Right cardiac atrium (tissue), 5 donors: ENCODE results near the gene GPALPP1. TPM values are rescaled to one million over a fixed set of nuclear protein-coding genes. Genes with fewer than 3 reads are reported as not detected.
A peak's percentile ranks its signal among the peaks of the same experiment; 100 is the strongest.

Experiments
- ATAC-seq, 2 donors: fragments of 200-7000 bp; cut with Tn5 transposase; one replicate each; pipeline versions ENCODE4 v1.8.0 to v1.9.1; 2020; ENCODE audit warnings: moderate library complexity in 2 of 2, mild to moderate bottlenecking in 1 of 2
- DNase-seq, 3 donors: peaks; one replicate each; pipeline ENCODE4 v3.0.0-alpha.2; 2020
- H3K27ac ChIP-seq: one replicate; pipeline ENCODE4 v1.5.1; 2013; ENCODE audit warnings: mild to moderate bottlenecking, low read length, control low read depth, moderate library complexity
- H3K27me3 ChIP-seq: one replicate; pipeline ENCODE4 v1.6.1; 2013; ENCODE audit not compliant: control insufficient read depth, insufficient read depth
- H3K4me1 ChIP-seq: one replicate; pipeline ENCODE4 v1.6.1; 2013; ENCODE audit warnings: low read length; ENCODE audit not compliant: control insufficient read depth, insufficient read depth
- H3K4me3 ChIP-seq: one replicate; pipeline ENCODE4 v1.5.1; 2013; ENCODE audit warnings: low read length, control low read depth
- H3K9me3 ChIP-seq: one replicate; pipeline ENCODE4 v1.6.1; 2013; ENCODE audit warnings: low read length; ENCODE audit not compliant: control insufficient read depth
- WGBS: extraction: QIAGEN DNeasy Blood & Tissue Kit; methylation state at CpG from one replicate; pipeline ENCODE4 v1.1.7; 2013; 5-methylcytosine and 5-hydroxymethylcytosine counted together
- intact Hi-C, 4 donors: fragments of 100-400 bp; cut with DNase I; formaldehyde crosslinking; loops; one replicate each; pipeline versions ENCODE4 v1.11.0 to v1.14.0; 2022 to 2023
- polyA plus RNA-seq: library from polyadenylated mRNA; stranded (reverse); fragments of 200-250 nt; gene quantifications from one replicate; pipeline ENCODE4 v1.2.3, GENCODE V29; 2013
- total RNA-seq, 4 donors: library from RNA; stranded (reverse); fragmentation: NEBNext Ultra II Directional; extraction: Animal tissue kit (Norgen Biotek cat#: 25700); gene quantifications; one replicate each; pipeline ENCODE4 v1.2.1, GENCODE V29; 2021
- donor health status: healthy with polysubstance abuse.
- donor health status: DM: no; HTN: yes; CAD: no.
- donor health status: DM: no; HTN: no; CAD: no.
- donor health status: DM: no; HTN: yes; CAD: no; lungs with severe emphysema.
- donor health status: DM: yes; HTN: yes; CAD: no.

GPALPP1 gene
- total and polyA plus RNA-seq, 5 donors = 8.2 to 18.4 (median 15.3) TPM

GRCh38 chr13:44969551-44970484 is 19.5 kb upstream of the GPALPP1 start:
- Histone ChIP-seq H3K4me3 (no peak overlapping the region), H3K4me1 (no peaks in the 10 kb centered on the region), H3K9me3 (no peaks in the 10 kb centered on the region), H3K27me3 (no peaks in the 10 kb centered on the region), H3K27ac (no peak overlapping the region)
- WGBS = 47% methylated on average over 4 of the region's 4 CpGs
- intact Hi-C loops = loop anchor here (5.0 to 10.0 kb wide), 5 partner anchors 335 to 1065 kb away; no protein-coding TSS in a partner anchor
- DNase-seq (no peak), ATAC-seq (peak; percentile 65 to 76)

GRCh38 chr13:44971656-44972595 is 17.4 kb upstream of the GPALPP1 start:
- WGBS = 87% methylated on average over 7 of the region's 7 CpGs
- intact Hi-C loops = loop anchor here in 3 of 4 donors (5.0 to 10.0 kb wide), 4 partner anchors 333 to 1067 kb away; no protein-coding TSS in a partner anchor
- DNase-seq = no peak
- Histone ChIP-seq H3K27me3 (no peaks in the 10 kb centered on the region), H3K9me3 (no peaks in the 10 kb centered on the region), H3K27ac (no peak overlapping the region), H3K4me3 (no peak overlapping the region), H3K4me1 (no peaks in the 10 kb centered on the region)
- no peak for ATAC-seq

- Histone ChIP-seq H3K4me1 (no peaks in the 10 kb centered on the region), H3K27me3 (no peaks in the 10 kb centered on the region), H3K4me3 (no peak overlapping the region), H3K9me3 (no peaks in the 10 kb centered on the region), H3K27ac (no peak overlapping the region)
- ATAC-seq (no peak), DNase-seq (no peak)
- WGBS = 5% methylated on average over 3 of the region's 3 CpGs
- intact Hi-C loops = loop anchor here in 3 of 4 donors (5.0 to 10.0 kb wide), 4 partner anchors 332 to 1068 kb away; no protein-coding TSS in a partner anchor
Observed at GRCh38 chr13:44972956-44973581, 16.3 kb upstream of the GPALPP1 start.

- ATAC-seq (peak; percentile 55 to 76), DNase-seq (peak; percentile 49 to 76 (median 51))
- WGBS = 67% methylated on average over 9 of the region's 9 CpGs
- Histone ChIP-seq H3K9me3 (no peaks in the 10 kb centered on the region), H3K4me3 (no peak overlapping the region), H3K4me1 (no peaks in the 10 kb centered on the region), H3K27me3 (no peaks in the 10 kb centered on the region), H3K27ac (no peak overlapping the region)
- intact Hi-C loops = loop anchor here in 3 of 4 donors (5.0 to 10.0 kb wide), 4 partner anchors 331 to 1069 kb away; no protein-coding TSS in a partner anchor
Observed at GRCh38 chr13:44974056-44974793, 15.1 kb upstream of the GPALPP1 start.

GRCh38 chr13:44976196-44976595 is 13.1 kb upstream of the GPALPP1 start:
- Histone ChIP-seq H3K4me1 (no peaks in the 10 kb centered on the region), H3K27me3 (no peaks in the 10 kb centered on the region), H3K9me3 (no peaks in the 10 kb centered on the region), H3K27ac (no peak overlapping the region), H3K4me3 (no peak overlapping the region)
- DNase-seq = no peak
- WGBS = 87% methylated on average over 3 of the region's 3 CpGs
- intact Hi-C loops = loop anchor here in 3 of 4 donors (10.0 kb wide), 3 partner anchors 329 to 1071 kb away; no protein-coding TSS in a partner anchor
- no peak for ATAC-seq

- no peaks in the 10 kb centered on the region for H3K27me3 ChIP-seq
- H3K9me3 ChIP-seq = no peaks in the 10 kb centered on the region
- WGBS = 50% methylated on average over 1 of the region's 1 CpG
- H3K4me1 ChIP-seq = no peaks in the 10 kb centered on the region
- no peak overlapping the region for H3K4me3 ChIP-seq
- ATAC-seq (no peak), DNase-seq (no peak)
- no peak overlapping the region for H3K27ac ChIP-seq
- intact Hi-C loops = loop anchor here in 3 of 4 donors (10.0 kb wide), 3 partner anchors 328 to 1072 kb away; no protein-coding TSS in a partner anchor
Observed at GRCh38 chr13:44976949-44977583, 12.3 kb upstream of the GPALPP1 start.

- no peak for DNase-seq
- H3K9me3 ChIP-seq = no peaks in the 10 kb centered on the region
- 96% methylated on average over 1 of the region's 1 CpG for WGBS
- intact Hi-C loops = loop anchor here in 3 of 4 donors (10.0 kb wide), 3 partner anchors 326 to 1074 kb away; no protein-coding TSS in a partner anchor
- no peak for ATAC-seq
- no peak overlapping the region for H3K27ac ChIP-seq
- H3K4me1 ChIP-seq = no peaks in the 10 kb centered on the region
- no peaks in the 10 kb centered on the region for H3K27me3 ChIP-seq
- no peak overlapping the region for H3K4me3 ChIP-seq
Observed at GRCh38 chr13:44978328-44978727, 11.0 kb upstream of the GPALPP1 start.

- Histone ChIP-seq H3K4me1 (no peaks in the 10 kb centered on the region), H3K4me3 (peak overlapping the region; percentile 76), H3K27ac (peak overlapping the region; percentile 50), H3K27me3 (no peaks in the 10 kb centered on the region), H3K9me3 (no peaks in the 10 kb centered on the region)
- DNase-seq (no peak), ATAC-seq (peak in 1 of 2 donors; percentile 5)
- intact Hi-C loops = no loop called here
- 10% methylated on average over 10 of the region's 10 CpGs for WGBS
Observed at GRCh38 chr13:44989941-44990340, 603 bp downstream of the GPALPP1 start.

GRCh38 chr13:45003417-45003816 is 14.1 kb downstream of the GPALPP1 start:
- no peak for DNase-seq
- no peak for ATAC-seq
- intact Hi-C loops = no loop called here

More at GRCh38 chr13:45003417-45003816, 14.1 kb downstream of the GPALPP1 start:
- no peaks in the 10 kb centered on the region for H3K27me3 ChIP-seq
- H3K27ac ChIP-seq = no peak overlapping the region
- no peaks in the 10 kb centered on the region for H3K4me1 ChIP-seq
- no peak overlapping the region for H3K4me3 ChIP-seq
- H3K9me3 ChIP-seq = no peaks in the 10 kb centered on the region
